Gastroesophageal sphincter (tissue), 3 donors: ENCODE results near the gene GRK5.
A peak's percentile ranks its signal among the peaks of the same experiment; 100 is the strongest.

Source experiments
- POLR2A ChIP-seq, 2 donors: fragments of 450-650 bp; IDR thresholded peaks; one replicate each; pipeline ENCODE4 v1.6.1; 2017; ENCODE audit warnings: antibody characterized with exemption in 2 of 2, mild to moderate bottlenecking in 2 of 2, moderate library complexity in 1 of 2
- POLR2AphosphoS5 ChIP-seq: sonication (generic); formaldehyde crosslinking; IDR thresholded peaks from one replicate; pipeline ENCODE4 v1.6.1; 2017; ENCODE audit warnings: antibody characterized with exemption
- TF ChIP-seq, protein P1 (sequence below), 4 experiments: fragments of 200-600 bp in 2 of 4; fragments of 450-650 bp in 2 of 4; sonication (generic) in 1 of 4; IDR thresholded peaks; one replicate each; pipeline ENCODE4 v1.5.1; 2017 to 2019; ENCODE audit warnings: antibody characterized with exemption in 4 of 4, mild to moderate bottlenecking in 2 of 4, moderate library complexity in 2 of 4

DNA sequence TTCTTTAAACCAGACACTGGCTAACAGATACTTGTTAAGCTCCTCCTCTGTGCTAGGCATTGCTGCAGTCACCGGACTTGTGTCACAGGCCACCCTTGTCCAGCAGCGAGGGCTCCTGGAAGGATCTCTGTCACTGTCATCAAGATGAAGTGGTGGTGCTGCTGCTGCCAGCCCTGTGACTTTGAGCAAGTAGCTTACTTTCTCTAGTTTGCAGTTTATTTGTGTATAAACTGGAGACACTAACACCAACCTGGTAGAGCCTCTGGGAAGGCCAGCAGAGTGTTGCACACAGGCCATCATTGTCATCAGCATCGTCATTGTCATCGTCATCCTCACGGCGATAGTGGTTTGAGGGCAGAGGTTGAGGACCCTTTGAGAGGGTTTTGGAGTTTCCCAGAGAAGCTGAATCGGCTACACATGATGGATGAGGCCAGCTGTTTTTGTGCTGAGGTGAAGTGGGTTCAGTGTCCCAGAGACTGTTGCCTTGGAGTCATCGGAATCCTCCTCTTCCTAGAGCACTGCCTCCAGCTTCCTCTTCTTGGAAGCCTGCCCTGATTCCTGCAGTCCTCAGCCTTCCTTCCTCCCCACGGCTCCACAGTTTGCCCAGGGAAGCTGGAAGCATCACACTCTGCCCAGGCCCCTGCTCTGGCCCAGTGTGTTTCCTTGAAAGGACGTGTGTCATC lies 128.4 kb downstream of the GRK5 start:
- TF ChIP-seq, protein P1, sequence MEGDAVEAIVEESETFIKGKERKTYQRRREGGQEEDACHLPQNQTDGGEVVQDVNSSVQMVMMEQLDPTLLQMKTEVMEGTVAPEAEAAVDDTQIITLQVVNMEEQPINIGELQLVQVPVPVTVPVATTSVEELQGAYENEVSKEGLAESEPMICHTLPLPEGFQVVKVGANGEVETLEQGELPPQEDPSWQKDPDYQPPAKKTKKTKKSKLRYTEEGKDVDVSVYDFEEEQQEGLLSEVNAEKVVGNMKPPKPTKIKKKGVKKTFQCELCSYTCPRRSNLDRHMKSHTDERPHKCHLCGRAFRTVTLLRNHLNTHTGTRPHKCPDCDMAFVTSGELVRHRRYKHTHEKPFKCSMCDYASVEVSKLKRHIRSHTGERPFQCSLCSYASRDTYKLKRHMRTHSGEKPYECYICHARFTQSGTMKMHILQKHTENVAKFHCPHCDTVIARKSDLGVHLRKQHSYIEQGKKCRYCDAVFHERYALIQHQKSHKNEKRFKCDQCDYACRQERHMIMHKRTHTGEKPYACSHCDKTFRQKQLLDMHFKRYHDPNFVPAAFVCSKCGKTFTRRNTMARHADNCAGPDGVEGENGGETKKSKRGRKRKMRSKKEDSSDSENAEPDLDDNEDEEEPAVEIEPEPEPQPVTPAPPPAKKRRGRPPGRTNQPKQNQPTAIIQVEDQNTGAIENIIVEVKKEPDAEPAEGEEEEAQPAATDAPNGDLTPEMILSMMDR (IDR thresholded peaks at IDR 0.05): peak in 1 of 4 experiments; percentile 2
- TF ChIP-seq POLR2A (IDR thresholded peaks at IDR 0.05): no peak
- no peak for TF ChIP-seq POLR2AphosphoS5
